ENCODE measurements around the gene PBX2. TPM values are rescaled to one million over a fixed set of nuclear protein-coding genes. Genes with fewer than 3 reads are reported as not detected.

PBX2 gene
- total RNA-seq, 4 donors from 2014 or later, result 42.9 to 70.1 (median 61.0) TPM

DNA sequence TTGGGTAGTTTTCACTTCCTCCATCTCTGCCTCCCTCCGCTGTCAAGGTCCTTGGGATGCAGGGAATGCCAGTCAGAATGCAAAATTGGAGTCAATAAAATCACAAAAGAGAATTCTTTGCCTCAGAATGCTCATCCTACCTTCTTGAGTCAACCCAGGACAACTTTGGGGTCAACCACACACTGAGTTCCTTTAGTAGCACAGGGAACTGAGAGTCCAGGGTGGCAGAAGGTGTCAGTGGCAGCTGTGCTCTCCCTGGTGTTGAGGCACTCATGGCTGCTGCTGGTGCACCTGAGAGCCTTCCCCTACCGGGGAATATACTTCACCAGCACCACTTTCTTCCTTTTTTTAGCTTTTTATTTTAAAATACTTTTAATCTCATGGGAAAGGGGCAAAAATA lies 34.7 kb upstream of the PBX2 start:
- Histone ChIP-seq H3K4me1 (no peaks in the 10 kb centered on the region), H3K36me3 (no peaks in the 10 kb centered on the region), H3K27ac (peak overlapping the region in 1 of 4 donors; percentile 41), H3K4me3 (no peak overlapping the region), H3K27me3 (peaks cover 13% of the 10 kb centered on the region), H3K9me3 (no peaks in the 10 kb centered on the region)
- TF ChIP-seq POLR2A (IDR thresholded peaks at IDR 0.05) (no peak), POLR2AphosphoS5 (IDR thresholded peaks at IDR 0.05) (no peak), EP300 (IDR thresholded peaks at IDR 0.05) (no peak)
- TF ChIP-seq, protein P1, sequence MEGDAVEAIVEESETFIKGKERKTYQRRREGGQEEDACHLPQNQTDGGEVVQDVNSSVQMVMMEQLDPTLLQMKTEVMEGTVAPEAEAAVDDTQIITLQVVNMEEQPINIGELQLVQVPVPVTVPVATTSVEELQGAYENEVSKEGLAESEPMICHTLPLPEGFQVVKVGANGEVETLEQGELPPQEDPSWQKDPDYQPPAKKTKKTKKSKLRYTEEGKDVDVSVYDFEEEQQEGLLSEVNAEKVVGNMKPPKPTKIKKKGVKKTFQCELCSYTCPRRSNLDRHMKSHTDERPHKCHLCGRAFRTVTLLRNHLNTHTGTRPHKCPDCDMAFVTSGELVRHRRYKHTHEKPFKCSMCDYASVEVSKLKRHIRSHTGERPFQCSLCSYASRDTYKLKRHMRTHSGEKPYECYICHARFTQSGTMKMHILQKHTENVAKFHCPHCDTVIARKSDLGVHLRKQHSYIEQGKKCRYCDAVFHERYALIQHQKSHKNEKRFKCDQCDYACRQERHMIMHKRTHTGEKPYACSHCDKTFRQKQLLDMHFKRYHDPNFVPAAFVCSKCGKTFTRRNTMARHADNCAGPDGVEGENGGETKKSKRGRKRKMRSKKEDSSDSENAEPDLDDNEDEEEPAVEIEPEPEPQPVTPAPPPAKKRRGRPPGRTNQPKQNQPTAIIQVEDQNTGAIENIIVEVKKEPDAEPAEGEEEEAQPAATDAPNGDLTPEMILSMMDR (IDR thresholded peaks at IDR 0.05), result no peak
- no peak for ATAC-seq
- WGBS, 2 donors (ENCODE audit: low coverage in 1 of 2), result 53% methylated on average over 1 of the region's 2 CpGs; no CpG with 5 or more reads in 1 of the 2 donors

DNA sequence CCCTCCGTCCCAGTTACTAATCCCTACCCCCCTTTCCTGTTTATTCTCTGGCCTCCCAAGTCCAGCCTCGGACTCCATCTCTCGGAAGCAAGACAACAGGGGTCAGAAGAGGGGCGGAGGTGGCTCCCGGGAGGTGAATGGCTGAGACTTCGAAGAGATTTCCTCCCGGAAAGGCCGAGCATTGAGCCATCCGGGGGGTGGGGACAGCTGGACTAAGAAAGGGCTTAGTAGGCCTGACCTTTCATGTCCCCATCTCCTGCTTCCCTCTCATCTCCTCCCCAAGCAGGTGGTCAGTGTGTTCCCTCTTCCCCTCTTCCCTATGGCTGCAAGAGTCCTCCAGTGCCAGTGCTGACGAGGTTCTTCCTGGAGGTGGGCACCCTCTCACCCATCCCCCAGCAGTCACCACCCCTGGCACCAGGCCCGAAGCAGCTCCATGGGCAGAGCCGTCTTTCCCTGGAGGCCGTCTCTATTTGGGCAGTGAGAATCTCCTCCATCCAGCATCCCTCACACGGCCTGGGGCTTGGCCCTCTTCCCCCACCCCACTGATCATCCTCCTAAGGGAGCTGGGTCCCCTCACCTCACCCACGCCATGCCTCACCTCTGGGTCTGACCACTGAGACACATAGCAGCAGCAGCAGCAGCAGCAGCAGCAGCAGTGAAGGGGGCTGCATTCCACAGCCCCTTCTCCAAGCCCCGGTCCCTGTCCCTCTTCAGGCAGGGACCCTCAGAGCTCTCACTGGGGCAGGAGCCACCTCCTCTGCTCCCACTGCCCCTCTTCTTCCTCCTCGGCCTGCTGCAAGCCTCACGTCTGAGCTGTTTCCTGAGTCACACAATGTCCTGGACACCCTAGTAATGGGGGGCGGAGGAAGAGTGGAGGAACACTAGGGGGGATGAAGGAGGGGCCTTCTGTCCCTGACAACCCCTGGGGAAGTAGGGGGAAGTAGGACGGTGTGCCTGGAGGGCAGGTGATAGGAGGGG lies 33.5 kb upstream of the PBX2 start, which contains the start of gene NOTCH4:
NOTCH4 (minus strand) TSS at position 810 of the 978 bp plus-strand sequence; CDS start at position 671, 139 bp downstream.
- no peaks in the 10 kb centered on the region for H3K36me3 ChIP-seq
- peak within 1 kb of the TSS in 3 of 4 donors; percentile 27 to 48 (median 41) for H3K27ac ChIP-seq
- H3K4me3 ChIP-seq, result peak within 1 kb of the TSS in 1 of 2 donors; percentile 21
- no peak for TF ChIP-seq POLR2A (IDR thresholded peaks at IDR 0.05)
- TF ChIP-seq, protein P1 (IDR thresholded peaks at IDR 0.05), result no peak
- no peaks in the 10 kb centered on the region for H3K9me3 ChIP-seq
- no peaks in the 10 kb centered on the region for H3K4me1 ChIP-seq
- WGBS, 2 donors (ENCODE audit: low coverage in 1 of 2), result 22 to 39% methylated on average over 8 of the region's 20 CpGs
- peaks cover 13% of the 10 kb centered on the region for H3K27me3 ChIP-seq
- no peak for ATAC-seq

DNA sequence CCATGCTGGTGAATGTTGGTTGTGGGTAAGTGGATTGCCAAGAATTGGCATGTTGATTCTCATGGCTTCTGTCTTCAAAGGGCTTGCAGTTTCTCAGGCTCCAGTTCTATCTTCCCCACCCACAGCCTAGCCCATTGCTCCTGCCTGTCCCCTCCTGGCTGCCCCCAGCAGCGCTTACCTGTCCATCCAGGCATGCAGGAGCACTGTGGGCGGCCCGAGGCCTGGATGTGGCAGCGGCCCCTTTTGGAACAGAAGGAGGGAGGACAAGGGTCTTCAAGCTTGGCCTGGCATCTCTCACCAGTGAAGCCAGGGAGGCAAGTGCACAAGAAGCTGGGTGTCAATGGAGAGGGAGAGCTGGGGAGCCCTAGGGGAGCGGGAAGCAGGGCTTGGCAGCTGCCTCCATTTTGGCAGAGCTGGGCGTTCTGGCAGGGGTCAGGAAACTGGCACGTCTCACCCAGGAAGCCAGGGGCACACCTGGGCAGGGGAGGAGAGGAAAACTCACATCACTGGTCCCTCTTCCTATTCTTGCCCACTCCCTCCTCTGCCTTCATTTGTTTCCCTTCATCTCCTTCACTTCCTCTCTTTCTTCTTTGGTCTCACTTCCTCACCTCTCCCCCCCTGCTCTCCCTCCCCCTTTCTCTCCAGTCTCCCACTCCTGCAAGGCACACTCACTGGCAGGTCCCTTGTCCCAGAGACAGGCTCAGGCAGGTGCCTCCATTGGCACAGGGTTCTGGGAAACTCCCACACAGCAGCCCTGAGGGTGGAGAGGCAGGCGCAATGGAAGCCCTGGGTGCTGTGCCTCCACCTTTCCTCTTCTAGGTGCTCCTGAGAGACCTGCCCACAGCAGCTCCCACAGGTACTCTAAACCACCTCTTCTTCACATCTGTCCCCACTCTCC lies 32.6 kb upstream of the PBX2 start:
- ATAC-seq, result no peak

DNA sequence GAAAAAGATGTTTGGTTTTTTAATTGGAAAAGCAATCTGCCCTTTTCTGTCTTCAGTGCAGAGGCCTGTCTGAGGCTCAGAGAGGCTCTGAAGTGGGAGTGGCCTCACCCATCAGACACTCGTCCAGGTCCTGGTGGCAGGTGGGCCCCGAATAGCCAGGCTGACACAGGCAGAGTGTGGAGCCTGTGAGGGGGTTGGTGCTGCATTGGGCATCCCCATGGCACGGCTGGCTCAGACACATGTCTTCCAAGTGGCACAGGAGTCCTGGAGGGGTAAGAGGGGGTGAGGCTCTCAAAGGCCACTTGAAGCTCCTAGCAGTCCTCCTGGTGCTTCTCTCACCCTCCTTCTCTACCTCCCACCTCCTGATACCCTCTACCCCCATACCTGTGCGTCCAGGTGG lies 30.0 kb upstream of the PBX2 start:
- Histone ChIP-seq H3K9me3 (no peaks in the 10 kb centered on the region), H3K27me3 (peaks cover 13% of the 10 kb centered on the region), H3K4me1 (no peaks in the 10 kb centered on the region), H3K27ac (no peak overlapping the region), H3K4me3 (no peak overlapping the region), H3K36me3 (no peaks in the 10 kb centered on the region)
- TF ChIP-seq POLR2A (IDR thresholded peaks at IDR 0.05) (no peak), EP300 (IDR thresholded peaks at IDR 0.05) (no peak), POLR2AphosphoS5 (IDR thresholded peaks at IDR 0.05) (no peak)
- TF ChIP-seq, protein P1 (IDR thresholded peaks at IDR 0.05), result no peak
- ATAC-seq, result no peak
- WGBS, 2 donors (ENCODE audit: low coverage in 1 of 2), result 47% methylated on average over 2 of the region's 4 CpGs; no CpG with 5 or more reads in 1 of the 2 donors

More for the DNA sequence above, 32.6 kb upstream of the PBX2 start:
- 40% methylated on average over 1 of the region's 8 CpGs; no CpG with 5 or more reads in 1 of the 2 donors for WGBS, 2 donors (ENCODE audit: low coverage in 1 of 2)
- H3K27me3 ChIP-seq, result peaks cover 13% of the 10 kb centered on the region
- peak overlapping the region in 1 of 2 donors; percentile 21 for H3K4me3 ChIP-seq
- no peaks in the 10 kb centered on the region for H3K9me3 ChIP-seq
- no peaks in the 10 kb centered on the region for H3K36me3 ChIP-seq
- H3K27ac ChIP-seq, result peak overlapping the region in 2 of 4 donors; percentile 41 to 48
- no peak for TF ChIP-seq POLR2AphosphoS5 (IDR thresholded peaks at IDR 0.05)
- H3K4me1 ChIP-seq, result no peaks in the 10 kb centered on the region

DNA sequence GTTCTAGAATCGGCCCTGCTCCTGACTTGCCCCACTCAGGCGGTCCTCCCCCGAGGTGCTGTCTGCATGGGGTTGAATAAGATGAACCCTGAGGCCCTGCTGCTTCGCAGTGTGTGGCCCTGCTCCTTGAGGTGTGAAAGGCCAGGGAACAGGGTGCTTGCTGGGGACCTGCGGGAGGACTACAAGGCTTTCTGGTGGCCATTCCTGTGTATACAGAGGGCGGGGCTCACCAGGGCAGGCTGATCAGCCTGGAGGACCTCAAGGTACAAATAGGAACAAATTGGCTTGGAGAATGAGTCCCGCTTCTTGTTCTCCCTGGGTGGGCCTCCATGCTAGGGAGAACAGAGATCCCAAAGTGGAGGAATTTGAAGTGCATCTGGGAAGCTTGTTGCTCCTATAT lies 28.2 kb upstream of the PBX2 start:
- Histone ChIP-seq H3K27ac (no peak overlapping the region), H3K9me3 (no peaks in the 10 kb centered on the region), H3K4me3 (no peak overlapping the region), H3K27me3 (peaks cover 13% of the 10 kb centered on the region), H3K36me3 (no peaks in the 10 kb centered on the region), H3K4me1 (no peaks in the 10 kb centered on the region)
- no peak for ATAC-seq
- TF ChIP-seq EP300 (IDR thresholded peaks at IDR 0.05) (no peak), POLR2AphosphoS5 (IDR thresholded peaks at IDR 0.05) (no peak), POLR2A (IDR thresholded peaks at IDR 0.05) (no peak)
- TF ChIP-seq, protein P1 (IDR thresholded peaks at IDR 0.05), result no peak
- 93% methylated on average over 2 of the region's 7 CpGs; no CpG with 5 or more reads in 1 of the 2 donors for WGBS, 2 donors (ENCODE audit: low coverage in 1 of 2)
